Measurements from ENCODE around the gene HMG20A. TPM values are rescaled to one million over a fixed set of nuclear protein-coding genes. Genes with fewer than 3 reads are reported as not detected.

Gene HMG20A
- total and polyA plus RNA-seq, 2 of the 13 experiments (the other 11 are each of a cell fraction or from before 2014, with no cell fraction given): 28.0 to 35.2 TPM

GRCh38 chr15:77510066-77511057 is 89.7 kb downstream of the HMG20A start:
- Histone ChIP-seq H3K4me3 (replicated peaks in 1 of 3; ENCODE audit: insufficient read depth in 1 of 3, low read depth in 2 of 3, low read length in 3 of 3) (no peak overlapping the region; a peak in 1 of 6 replicates), H3K9ac (ENCODE audit: insufficient read depth, low read depth, low read length) (no peak overlapping the region; the same call in 1 of the 2 replicates), H3K9me3 (ENCODE audit: low read length) (no peaks in the 10 kb centered on the region), H3K27me3 (ENCODE audit: control insufficient read depth in 1 of 2, insufficient read depth in 2 of 2, low read length in 2 of 2) (peaks cover 0 to 2% of the 10 kb centered on the region in 2 experiments; a peak in 1 of 5 replicates), H3K4me2 (ENCODE audit: low read depth, low read length) (peak overlapping the region; percentile 52), H3K36me3 (replicated peaks in 1 of 2; ENCODE audit: control insufficient read depth in 1 of 2, insufficient read depth in 2 of 2, low read length in 2 of 2) (no peaks in the 10 kb centered on the region), H3K79me2 (ENCODE audit: insufficient read depth, low read length) (no peaks in the 10 kb centered on the region), H4K20me1 (ENCODE audit: insufficient read depth, low read length) (no peaks in the 10 kb centered on the region), H3K4me1 (ENCODE audit: insufficient read depth, low read length) (peaks cover 55% of the 10 kb centered on the region), H3K27ac (ENCODE audit: extremely low read length, insufficient read depth, low read length) (no peak overlapping the region), H2AFZ (ENCODE audit: low read length) (no peak overlapping the region)
- no TSS peak for BruUV-seq (replicated peaks)
- 52% methylated on average over 8 of the region's 11 CpGs for WGBS (ENCODE audit: low lambda C conversion rate)
- in situ Hi-C loops (cut with HindIII; ENCODE audit: extremely low pct_ligation_motif_present, low pct_unique_long_range_greater_than_20kb) (no loop called here), intact Hi-C loops (cut with micrococcal nuclease; ENCODE audit: unreplicated experiment) (no loop called here)
- ChIA-PET CTCF (ENCODE audit: low intra/inter-chr PET ratio, low total read pairs) (no interaction called here), POLR2A (no interaction called here)
- FAIRE-seq (no peak), DNase-seq (ENCODE audit: low spot score) (no peak), ATAC-seq (peak; percentile 24)
- TF ChIP-seq ZNF839 (CRISPR knock-in tag; IDR thresholded peaks at IDR 0.05; ENCODE audit: borderline replicate concordance): no peak
- TF ChIP-seq ZMYM2 (CRISPR knock-in tag; IDR thresholded peaks at IDR 0.05): 0 out of 2 replicates have a peak, but pooled peaks have one; percentile 27
- peak; percentile 54; the same call in 1 of the 2 replicates for TF ChIP-seq ZBTB4 (CRISPR knock-in tag; IDR thresholded peaks at IDR 0.05; ENCODE audit: borderline replicate concordance)
- TF ChIP-seq SALL1 (CRISPR knock-in tag; IDR thresholded peaks at IDR 0.05): peak; percentile 50; the same call in 1 of the 2 replicates
- no peak for TF ChIP-seq ZNF670 (CRISPR knock-in tag; IDR thresholded peaks at IDR 0.05; ENCODE audit: borderline replicate concordance)
- peak; percentile 79 for TF ChIP-seq HNF4A (CRISPR knock-in tag; IDR thresholded peaks at IDR 0.05)
- no peak for TF ChIP-seq SMAD3 (CRISPR knock-in tag; IDR thresholded peaks at IDR 0.05)
- no peak for TF ChIP-seq SIX1 (CRISPR knock-in tag; IDR thresholded peaks at IDR 0.05; ENCODE audit: borderline replicate concordance)
- no peak for TF ChIP-seq TCF7L2 (IDR thresholded peaks at IDR 0.05; ENCODE audit: low read depth, low read length)
- TF ChIP-seq HNF1A (IDR thresholded peaks at IDR 0.05; ENCODE audit: low read depth): no peak
- TF ChIP-seq HNF1A (CRISPR knock-in tag; IDR thresholded peaks at IDR 0.05; ENCODE audit: borderline replicate concordance): no peak
- peak; percentile 51; the same call in 1 of the 2 replicates for TF ChIP-seq ZFX (CRISPR knock-in tag; IDR thresholded peaks at IDR 0.05; ENCODE audit: low read depth)
- peak; percentile 49; the same call in 1 of the 2 replicates for TF ChIP-seq ZMYM4 (CRISPR knock-in tag; IDR thresholded peaks at IDR 0.05)

Measured in HepG2 (cell line).